GM19395 (cell line): Measurements from ENCODE around the gene CDA.

ENCODE experiments used
- ATAC-seq: cut with Tn5 transposase; IDR thresholded peaks from one replicate; pipeline ENCODE4 v1.9.1; 2021; ENCODE audit warnings: mild to moderate bottlenecking, moderate library complexity; ENCODE audit not compliant: unreplicated experiment

CDA gene

DNA sequence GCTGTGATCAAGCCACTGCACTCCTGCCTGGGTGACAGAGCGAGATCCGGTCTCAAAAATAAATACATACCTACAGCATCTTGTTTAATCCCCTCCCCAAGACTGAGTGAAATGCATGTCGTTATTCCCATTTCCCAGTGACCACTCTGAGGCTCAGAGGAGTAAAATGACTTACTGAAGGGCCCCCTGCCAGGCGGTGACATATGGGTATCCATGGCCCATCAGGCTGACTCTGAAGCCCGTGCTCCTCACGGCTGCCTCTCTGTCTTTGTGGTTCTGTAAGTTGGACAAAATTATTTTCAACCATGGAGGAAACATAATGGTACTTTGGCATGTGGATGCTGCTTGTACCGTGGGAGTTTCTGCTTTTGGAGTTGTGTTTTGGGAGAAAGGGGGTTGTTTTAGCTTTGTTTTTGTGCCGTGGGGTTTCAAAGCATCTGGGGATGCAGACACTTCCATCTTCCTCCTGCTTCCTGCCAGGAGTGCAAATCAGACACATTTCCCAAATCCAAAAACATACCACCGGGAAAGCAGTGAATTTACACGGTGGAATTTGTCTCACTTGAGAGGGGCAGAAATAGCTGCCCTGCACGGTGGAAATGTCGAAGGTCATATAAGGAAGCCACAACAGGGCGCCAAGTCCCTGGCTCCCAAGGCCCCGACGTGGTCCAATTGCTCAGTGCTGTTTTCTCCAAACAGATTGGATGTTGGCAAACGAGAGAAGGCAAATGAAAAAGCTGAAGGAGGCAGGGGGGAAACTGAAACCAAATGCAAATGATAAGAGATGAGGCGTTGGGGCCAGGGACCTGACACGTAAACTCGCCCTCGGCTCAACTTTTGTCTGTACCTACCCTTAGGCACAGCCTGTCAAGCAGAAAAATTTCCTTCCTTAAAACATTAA is 27.3 kb downstream of the CDA start:
- no peak for ATAC-seq

DNA sequence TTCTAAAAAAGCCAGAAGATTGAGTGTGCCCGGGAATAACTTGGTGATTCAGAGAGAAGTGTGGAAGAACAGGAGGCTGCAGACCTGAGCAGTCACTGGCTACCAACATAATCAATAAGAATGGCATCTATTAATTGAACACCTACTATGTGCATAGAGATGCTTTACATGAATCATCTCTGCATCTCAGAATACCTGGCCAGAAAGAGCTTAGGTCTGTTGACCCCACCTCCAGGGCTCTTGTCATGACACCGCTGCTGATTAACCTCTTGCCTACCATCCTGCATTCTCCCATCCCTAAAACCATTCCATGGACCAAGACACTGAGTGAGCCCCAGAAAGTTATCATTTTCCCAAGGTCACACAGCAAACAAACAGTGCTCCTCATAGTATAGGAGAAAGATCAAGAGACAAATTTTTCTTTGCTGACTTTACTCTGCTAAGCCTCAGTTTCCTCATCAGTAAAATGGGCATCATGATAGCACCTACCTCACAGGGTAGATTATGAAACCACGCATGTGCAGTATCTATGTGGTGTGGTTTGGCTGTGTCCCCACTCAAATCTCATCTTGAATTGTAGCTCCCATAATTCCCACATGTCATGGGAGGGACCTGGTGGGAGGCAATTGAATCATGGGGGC is 28.1 kb downstream of the CDA start:
- ATAC-seq, result no peak

DNA sequence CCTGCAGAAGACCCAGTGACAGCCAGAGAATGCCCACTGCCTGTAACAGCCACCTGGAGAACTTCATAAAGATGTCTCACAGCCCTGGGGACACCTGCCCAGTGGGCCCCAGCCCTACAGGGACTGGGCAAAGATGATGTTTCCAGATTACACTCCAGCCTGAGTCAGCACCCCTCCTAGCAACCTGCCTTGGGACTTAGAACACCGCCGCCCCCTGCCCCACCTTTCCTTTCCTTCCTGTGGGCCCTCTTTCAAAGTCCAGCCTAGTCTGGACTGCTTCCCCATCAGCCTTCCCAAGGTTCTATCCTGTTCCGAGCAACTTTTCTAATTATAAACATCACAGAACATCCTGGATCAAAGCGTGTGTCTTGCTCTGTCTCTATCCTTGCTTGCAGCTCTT is 29.7 kb downstream of the CDA start:
- ATAC-seq, result no peak

DNA sequence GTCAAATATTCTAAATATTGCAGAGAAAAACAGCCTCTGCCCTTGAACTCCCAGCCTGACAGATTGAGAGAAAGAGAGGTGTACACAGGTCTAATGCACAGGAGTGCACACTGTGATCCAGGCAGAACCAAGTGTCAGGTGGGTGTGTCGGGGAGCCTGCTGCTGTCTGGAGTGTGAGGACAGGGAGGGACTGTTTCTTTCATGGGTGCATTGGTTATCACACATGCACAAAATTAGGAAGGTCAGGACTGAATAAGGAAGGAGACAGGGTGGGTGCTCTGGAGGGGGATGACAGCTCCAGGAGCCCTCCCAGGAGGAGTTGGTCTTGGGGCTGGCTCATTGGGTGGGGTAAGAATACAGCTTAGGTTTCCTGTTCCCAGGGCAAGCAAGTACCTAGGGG is 31.1 kb downstream of the CDA start:
- ATAC-seq, result no peak

DNA sequence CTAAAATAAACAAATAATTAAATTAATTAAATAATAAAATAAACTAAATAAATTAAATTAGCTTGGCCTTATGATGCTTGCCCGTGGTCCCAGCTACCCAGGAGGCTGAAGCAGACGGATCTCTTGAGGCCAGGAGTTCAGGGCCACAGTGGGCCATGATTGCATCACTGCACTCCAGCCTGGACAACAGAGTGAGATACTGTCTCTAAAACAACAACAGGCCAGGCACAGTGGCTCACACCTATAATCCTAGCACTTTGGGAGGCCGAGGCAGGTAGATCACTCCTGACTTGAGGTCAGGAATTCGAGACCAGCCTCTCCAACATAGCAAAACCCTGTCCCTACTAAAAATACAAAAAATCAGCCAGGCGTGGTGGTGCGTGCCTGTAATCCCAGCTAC is 32.1 kb downstream of the CDA start:
- no peak for ATAC-seq

DNA sequence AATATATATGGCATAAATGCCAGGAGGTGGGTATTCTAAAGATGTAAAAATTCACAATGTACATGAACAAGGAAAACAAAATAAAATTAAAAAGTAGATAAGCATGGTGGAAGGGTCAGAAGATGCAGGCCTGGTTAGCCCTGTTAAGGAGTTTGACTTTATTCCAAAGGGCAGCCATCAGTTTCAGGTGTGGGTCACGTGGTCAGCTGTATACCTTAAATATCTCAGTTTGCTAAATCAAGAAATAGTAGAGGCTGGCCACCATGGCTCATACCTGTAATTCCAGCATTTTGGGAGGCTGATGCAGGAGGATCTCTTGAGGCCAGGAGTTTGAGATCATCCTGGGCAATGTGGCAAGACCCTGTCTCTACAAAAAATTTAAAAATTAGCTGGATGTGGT is 35.8 kb downstream of the CDA start:
- no peak for ATAC-seq

DNA sequence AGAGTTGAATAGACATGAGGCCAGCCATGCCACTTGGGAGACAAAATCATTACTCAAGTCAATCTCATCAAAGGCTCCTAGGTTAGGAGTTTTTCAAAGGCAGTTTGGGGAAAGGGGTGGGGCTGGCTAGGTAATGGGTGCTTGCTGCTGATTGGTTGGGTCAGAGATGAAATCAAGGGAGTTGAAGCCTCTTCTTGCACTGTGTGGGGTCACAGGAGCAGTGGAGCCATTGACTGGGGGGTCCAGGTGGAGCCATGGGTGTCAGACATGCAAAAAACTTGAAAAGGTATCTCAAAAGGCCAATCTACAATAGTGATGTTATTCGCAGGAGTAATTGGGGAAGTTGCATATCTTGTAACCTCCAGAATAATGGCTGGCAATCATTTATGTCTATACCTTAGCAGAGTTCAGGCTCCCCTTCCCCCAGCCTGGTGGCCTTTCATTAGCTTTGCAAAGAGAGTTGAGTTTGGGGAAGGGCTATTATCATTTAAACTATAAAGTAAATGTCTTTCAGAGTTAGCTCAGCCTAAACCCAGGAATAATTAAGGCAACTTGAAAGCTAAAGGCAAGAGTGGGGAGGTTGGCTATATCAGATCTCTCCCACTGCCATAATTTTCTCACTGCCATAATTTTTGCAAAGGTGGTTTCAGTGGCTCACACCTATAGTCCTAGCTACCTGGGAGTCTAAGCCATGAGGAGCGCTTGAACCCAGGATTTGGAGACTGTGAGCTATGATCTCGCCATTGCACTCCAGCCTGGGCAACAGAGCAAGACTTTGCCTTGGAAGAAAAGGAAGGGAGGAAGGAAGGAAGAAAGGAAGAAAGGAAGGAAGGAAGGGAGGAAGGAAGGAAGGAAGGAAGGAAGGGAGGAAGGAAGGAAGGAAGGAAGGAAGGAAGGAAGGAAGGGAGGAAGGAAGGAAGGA is 36.5 kb downstream of the CDA start:
- ATAC-seq, result no peak

DNA sequence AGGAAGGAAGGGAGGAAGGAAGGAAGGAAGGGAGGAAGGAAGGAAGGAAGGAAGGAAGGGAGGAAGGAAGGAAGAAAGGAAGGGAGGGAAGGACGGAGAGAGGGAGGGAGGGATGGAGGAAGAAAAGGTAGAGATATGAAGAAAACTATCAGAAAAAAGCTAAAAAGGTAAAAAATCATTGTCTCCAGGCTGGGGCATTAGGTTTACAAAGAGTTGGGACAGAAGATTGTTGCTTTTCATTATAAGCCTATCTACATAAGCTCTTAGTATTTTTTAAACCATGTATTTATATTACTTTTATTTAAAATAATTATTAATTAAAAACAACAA is 37.2 kb downstream of the CDA start:
- ATAC-seq, result no peak

DNA sequence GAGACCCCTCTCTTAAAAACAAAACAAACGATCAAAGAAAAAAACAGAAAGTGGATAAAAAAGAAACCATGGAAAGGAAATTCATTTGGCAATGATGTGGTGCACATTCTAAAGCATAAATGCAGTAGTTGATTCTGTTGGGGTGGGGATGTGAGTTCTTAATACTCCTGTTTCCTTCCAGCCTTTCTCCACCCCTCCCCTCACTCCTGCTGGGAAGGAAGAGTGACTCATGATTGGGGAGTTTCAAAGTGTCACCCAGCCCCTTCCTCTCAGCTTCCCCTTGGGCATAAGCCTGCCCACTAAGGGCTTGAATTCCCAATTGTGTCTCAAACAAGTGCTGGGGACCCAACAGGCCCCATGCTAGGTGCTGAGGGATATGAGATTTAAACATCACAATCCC is 37.6 kb downstream of the CDA start:
- no peak for ATAC-seq

DNA sequence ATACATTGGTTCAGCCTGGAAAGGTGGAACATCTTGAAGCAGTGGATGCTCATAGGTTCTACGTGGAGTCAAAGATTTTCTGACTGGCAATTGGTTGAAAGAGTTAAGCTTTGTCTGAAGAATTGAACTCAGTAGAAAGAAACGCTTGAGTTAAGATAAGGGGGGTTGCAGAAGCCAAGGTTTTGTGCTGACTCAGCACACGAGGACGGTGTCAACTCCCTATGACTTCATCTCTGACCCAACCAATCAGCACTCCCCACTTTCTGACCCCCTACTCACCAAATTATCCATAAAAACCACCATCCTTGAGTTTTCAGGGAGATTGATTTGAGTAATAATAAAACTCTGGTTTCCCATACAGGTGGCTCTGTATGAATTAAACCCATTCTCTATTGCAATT is 41.8 kb downstream of the CDA start:
- no peak for ATAC-seq

DNA sequence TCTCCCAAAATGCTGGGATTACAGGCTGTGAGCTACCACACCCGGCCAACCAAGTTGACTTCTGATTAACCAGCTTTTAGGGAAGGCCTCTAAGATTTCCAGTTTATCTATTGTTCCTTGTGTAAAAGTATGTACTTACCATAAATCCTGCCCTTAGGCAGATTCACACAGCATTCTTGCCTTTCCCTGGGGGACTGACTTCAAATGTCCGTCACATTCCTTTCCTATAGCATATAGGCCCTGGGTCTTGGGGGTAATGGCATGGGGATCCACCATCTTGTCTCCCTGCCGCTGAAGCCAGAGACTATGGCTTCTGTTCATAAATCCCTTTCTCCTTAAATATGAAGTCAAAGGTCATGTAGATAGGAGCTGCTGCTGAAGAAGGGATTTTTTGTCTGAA is 43.5 kb downstream of the CDA start:
- no peak for ATAC-seq

DNA sequence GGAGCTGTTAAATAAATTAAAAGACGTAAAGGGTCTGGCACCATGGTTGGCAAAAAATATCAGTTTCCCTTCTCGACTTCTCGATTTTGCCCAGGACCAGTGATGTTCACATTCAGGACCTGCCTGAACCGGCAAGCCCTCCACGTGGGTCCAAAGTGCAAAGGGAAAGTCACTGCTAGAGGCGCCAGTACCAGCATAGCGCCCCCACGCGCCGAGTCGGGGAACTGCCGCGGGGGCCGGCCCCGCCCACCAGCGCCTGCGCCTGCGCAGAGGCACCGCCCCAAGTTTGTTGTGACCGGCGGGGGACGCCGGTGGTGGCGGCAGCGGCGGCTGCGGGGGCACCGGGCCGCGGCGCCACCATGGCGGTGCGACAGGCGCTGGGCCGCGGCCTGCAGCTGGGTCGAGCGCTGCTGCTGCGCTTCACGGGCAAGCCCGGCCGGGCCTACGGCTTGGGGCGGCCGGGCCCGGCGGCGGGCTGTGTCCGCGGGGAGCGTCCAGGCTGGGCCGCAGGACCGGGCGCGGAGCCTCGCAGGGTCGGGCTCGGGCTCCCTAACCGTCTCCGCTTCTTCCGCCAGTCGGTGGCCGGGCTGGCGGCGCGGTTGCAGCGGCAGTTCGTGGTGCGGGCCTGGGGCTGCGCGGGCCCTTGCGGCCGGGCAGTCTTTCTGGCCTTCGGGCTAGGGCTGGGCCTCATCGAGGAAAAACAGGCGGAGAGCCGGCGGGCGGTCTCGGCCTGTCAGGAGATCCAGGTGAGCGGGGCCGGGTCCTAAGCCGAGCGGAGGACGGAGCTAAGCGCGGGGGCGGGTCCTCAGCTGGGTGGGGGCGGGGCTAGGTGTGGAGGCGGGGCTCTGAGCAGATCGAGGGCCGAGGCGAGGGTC is 44.5 kb downstream of the CDA start, which contains the start of gene PINK1:
Gene PINK1 (plus strand): TSS at position 269 of the 875 bp plus-strand sequence. CDS start 91 bp downstream, at position 360.
- peak; percentile 68 for ATAC-seq

DNA sequence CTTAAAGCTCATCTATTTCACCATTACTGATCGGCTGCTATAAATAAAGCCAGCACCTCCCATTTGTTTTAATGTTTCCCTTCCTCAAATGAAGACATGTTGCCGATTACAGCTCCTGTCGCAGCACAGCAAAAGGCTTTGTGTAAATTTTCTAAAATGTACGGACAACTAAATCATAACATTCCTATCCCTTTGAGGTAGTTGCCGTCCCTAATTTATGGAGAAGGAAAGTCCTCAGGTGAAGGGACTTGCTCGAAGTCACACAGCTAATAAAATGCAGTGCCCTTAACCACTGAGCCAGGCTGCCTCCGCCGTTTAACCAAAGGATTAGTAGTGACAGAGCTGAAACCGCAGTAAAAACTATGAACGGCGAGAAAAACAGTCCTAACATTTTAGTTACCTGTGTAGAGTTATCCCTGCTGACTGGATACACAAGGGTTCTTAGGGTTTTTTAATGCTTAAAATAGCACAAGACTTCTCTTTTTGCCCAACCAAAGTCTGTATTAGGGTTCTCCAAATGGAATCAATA is 45.2 kb downstream of the CDA start:
- no peak for ATAC-seq

DNA sequence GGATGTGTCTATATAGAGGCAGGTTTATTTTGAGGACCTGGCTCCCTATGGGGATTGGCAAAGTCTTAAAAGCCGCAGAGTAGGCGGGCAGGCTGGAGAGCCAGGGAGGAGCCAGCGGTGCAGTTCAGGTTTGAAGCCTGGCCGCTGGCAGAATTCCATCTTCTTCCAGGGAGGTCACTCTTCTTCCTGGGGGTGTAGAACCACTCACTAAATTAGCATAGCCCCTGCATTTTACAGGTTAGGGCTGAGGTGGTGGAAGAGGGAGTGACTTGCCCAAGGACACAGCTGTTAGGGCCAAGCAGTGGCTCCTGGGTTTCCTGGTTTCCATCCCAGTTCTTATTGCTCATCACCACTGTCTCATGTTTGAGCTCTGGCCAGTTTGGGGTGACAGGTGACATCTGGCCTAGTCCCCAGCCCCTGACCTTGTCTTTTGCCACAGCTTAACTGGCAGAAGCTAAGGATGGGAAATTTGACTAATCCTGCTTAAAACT is 45.7 kb downstream of the CDA start:
- ATAC-seq, result no peak

DNA sequence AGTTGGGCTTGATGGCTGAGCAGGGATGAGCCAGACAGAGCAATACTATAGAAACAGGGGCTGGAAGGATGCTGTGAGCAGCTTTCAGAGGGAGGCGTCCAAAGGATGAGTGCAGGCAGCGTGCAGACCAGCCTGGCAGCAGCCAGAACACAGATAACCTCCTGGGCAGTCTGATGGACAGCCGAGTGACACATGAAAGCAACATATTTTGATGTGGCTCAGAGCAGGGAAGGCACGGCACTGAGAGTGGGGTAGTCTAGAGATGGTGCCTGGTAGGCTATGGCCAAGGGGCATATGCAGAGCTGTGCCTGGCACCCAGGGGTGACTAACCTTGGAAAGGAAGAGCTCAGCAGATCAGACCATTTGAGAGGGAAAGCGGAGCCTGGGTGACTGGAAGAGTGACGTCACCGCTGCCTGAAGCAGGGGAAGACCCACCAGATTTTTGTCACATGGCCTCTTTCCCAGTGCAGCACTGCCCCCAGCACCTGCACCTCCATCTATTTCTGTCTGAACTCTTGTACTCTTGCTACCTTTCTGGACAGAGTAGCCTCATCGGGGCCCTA is 48.0 kb downstream of the CDA start:
- no peak for ATAC-seq

DNA sequence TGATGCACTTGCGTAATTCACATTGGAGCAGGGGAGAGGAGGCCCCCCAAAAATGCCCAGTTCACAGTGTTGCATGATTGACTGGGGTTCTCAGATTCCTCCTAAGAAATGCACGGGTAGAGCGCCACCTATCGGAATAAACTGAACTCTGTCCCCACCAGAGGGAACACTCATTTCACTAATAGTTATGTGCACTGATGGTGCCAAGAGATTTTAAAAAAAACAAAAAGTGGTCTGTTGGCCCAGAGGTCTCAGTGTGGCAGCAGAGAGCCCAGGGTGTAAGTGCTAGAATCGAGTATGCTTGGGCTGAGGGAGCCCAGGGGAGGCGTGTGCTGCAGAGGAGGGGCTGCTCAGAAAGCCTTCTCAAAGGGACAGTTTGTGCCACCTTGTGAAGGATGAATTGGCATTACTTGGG is 51.3 kb downstream of the CDA start:
- no peak for ATAC-seq

DNA sequence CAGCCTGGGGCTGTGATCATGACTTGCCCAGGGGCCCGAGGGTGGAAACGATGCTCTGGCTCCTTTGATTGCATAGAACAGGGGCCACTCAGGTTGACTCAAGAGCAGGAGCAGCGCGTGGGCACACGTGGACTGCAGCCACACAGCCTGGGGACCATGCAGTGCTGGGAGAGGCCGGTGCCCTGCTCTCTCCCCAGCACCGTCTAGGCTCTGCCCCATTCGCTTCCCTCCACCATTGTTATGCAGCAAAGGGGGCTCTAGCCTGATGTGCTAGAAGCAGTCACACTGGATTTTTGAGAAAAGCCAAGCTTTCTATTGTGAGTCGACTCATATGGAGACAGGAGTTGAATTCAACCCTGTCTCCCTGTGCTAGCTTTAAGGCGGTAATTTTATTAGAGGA is 53.1 kb downstream of the CDA start:
- no peak for ATAC-seq

DNA sequence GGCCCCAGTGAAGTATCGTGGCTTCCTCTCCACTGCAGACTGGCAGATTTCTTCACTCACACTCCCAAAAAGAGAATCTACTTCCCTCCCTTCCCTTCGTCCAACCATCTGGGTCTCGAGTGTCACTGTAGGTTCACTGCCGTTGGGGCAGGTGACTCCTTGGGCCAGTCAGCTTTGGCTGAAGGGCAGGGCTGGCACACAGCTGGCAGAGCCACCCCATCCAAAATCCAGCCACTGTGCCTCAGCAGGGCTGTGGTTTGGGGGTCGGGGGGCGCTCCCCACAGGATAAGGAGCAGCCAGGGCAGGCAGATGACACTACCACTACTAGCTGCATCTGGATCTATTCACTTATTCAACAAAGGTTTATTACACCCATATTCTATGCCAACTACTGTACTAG is 54.2 kb downstream of the CDA start:
- ATAC-seq, result no peak

DNA sequence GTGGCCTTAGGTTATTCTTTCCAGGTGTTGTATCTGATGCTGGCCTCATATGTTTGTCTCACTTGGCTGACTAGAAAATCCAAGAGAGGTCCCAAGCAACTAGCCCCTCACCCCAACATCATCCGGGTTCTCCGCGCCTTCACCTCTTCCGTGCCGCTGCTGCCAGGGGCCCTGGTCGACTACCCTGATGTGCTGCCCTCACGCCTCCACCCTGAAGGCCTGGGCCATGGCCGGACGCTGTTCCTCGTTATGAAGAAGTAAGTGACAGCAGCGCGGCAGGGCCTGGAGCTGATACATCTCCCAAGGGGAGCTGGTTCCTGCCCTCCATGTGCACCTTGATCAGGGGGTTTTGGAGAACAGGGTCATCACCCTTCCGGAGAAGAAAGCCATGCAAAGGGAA is 55.5 kb downstream of the CDA start:
- ATAC-seq, result no peak

DNA sequence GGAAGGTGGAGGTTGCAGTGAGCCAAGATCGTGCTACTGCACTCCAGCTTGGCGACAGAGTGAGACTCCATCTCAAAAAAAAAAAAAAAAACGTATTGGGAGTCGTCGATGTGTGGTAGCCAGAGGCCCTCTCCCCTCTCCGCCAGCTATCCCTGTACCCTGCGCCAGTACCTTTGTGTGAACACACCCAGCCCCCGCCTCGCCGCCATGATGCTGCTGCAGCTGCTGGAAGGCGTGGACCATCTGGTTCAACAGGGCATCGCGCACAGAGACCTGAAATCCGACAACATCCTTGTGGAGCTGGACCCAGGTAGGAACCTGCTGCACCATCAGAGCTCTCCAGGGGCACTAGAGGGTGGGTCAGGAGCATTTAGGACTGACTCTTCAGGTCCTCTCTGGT is 56.5 kb downstream of the CDA start:
- no peak for ATAC-seq
